Panc1 (cell line): Measurements from ENCODE around the gene GRK3.

ENCODE experiments used
- CTCF ChIP-seq: fragments of 450-650 bp; IDR thresholded peaks from 2 replicates; pipeline ENCODE4 v1.5.1; 2017; ENCODE audit warnings: mild to moderate bottlenecking
- POLR2AphosphoS5 ChIP-seq: IDR thresholded peaks from 2 replicates; pipeline ENCODE4 v1.6.1; 2012; ENCODE audit warnings: mild to moderate bottlenecking, low read depth, low read length, moderate library complexity
- SIN3A ChIP-seq: IDR thresholded peaks from 2 replicates; pipeline ENCODE4 v1.6.1; 2012; ENCODE audit warnings: low read depth, mild to moderate bottlenecking, low read length, moderate library complexity, borderline replicate concordance; ENCODE audit not compliant: insufficient read depth
- TF ChIP-seq, protein P1 (sequence below), 2 experiments: IDR thresholded peaks; 2 replicates each; pipeline ENCODE4 v1.6.1; 2011 to 2012; ENCODE audit warnings: low read depth in 2 of 2, control low read depth in 1 of 2, low read length in 1 of 2, mild to moderate bottlenecking in 1 of 2, moderate library complexity in 1 of 2; ENCODE audit not compliant: insufficient read depth in 1 of 2

GRCh38 chr22:25775531-25775930 is 211.1 kb downstream of the GRK3 start:
- TF ChIP-seq CTCF (no peak), POLR2AphosphoS5 (no peak), SIN3A (no peak)
- TF ChIP-seq, protein P1, sequence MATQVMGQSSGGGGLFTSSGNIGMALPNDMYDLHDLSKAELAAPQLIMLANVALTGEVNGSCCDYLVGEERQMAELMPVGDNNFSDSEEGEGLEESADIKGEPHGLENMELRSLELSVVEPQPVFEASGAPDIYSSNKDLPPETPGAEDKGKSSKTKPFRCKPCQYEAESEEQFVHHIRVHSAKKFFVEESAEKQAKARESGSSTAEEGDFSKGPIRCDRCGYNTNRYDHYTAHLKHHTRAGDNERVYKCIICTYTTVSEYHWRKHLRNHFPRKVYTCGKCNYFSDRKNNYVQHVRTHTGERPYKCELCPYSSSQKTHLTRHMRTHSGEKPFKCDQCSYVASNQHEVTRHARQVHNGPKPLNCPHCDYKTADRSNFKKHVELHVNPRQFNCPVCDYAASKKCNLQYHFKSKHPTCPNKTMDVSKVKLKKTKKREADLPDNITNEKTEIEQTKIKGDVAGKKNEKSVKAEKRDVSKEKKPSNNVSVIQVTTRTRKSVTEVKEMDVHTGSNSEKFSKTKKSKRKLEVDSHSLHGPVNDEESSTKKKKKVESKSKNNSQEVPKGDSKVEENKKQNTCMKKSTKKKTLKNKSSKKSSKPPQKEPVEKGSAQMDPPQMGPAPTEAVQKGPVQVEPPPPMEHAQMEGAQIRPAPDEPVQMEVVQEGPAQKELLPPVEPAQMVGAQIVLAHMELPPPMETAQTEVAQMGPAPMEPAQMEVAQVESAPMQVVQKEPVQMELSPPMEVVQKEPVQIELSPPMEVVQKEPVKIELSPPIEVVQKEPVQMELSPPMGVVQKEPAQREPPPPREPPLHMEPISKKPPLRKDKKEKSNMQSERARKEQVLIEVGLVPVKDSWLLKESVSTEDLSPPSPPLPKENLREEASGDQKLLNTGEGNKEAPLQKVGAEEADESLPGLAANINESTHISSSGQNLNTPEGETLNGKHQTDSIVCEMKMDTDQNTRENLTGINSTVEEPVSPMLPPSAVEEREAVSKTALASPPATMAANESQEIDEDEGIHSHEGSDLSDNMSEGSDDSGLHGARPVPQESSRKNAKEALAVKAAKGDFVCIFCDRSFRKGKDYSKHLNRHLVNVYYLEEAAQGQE (IDR thresholded peaks at IDR 0.05; ENCODE audit: insufficient read depth in 1 of 2, low read depth in 2 of 2, low read length in 1 of 2): no peak
